Measurements from ENCODE around the gene TBC1D4. TPM values are rescaled to one million over a fixed set of nuclear protein-coding genes. Genes with fewer than 3 reads are reported as not detected.

TBC1D4 gene
- polyA plus RNA-seq, 1 donor from 2014 or later: 3.9 TPM

- no peak overlapping the region for H3K4me3 ChIP-seq (ENCODE audit: low read length)
- H3K4me2 ChIP-seq (ENCODE audit: low read length): no peak overlapping the region
- no peaks in the 10 kb centered on the region for H3K9me2 ChIP-seq (ENCODE audit: insufficient read depth, low read length)
- H3K79me2 ChIP-seq (replicated peaks; ENCODE audit: insufficient read depth, low read length): no peaks in the 10 kb centered on the region
- no peaks in the 10 kb centered on the region for H3K27me3 ChIP-seq (ENCODE audit: insufficient read depth, low read depth, low read length)
- TF ChIP-seq MXI1 (conservative IDR thresholded peaks at IDR 0.05; ENCODE audit: poor library complexity, severe bottlenecking) (no peak), POLR2AphosphoS5 (IDR thresholded peaks at IDR 0.05) (no peak), CTCF (IDR thresholded peaks at IDR 0.05; ENCODE audit: poor library complexity, severe bottlenecking) (no peak), RAD21 (conservative IDR thresholded peaks at IDR 0.05) (no peak), EP300 (conservative IDR thresholded peaks at IDR 0.05; ENCODE audit: poor library complexity, severe bottlenecking) (no peak), TAF1 (IDR thresholded peaks at IDR 0.05; ENCODE audit: low read depth) (no peak), REST (IDR thresholded peaks at IDR 0.05; ENCODE audit: borderline replicate concordance) (no peak), EZH2 (IDR thresholded peaks at IDR 0.05; ENCODE audit: borderline replicate concordance, insufficient read depth, low read length, poor library complexity, severe bottlenecking) (no peak), SMC3 (conservative IDR thresholded peaks at IDR 0.05; ENCODE audit: poor library complexity) (no peak)
- H3K36me3 ChIP-seq (ENCODE audit: insufficient read depth, low read length): no peaks in the 10 kb centered on the region
- no peak overlapping the region for H3K9ac ChIP-seq (ENCODE audit: low read length)
- no peak overlapping the region for H3K27ac ChIP-seq (ENCODE audit: low read length)
- no peak overlapping the region for H2AFZ ChIP-seq (ENCODE audit: low read depth, low read length)
- no peaks in the 10 kb centered on the region for H3F3A ChIP-seq (ENCODE audit: insufficient read depth, low read length, poor library complexity, severe bottlenecking)
- H4K20me1 ChIP-seq (ENCODE audit: insufficient read depth): no peaks in the 10 kb centered on the region
- no peaks in the 10 kb centered on the region for H3K9me3 ChIP-seq (ENCODE audit: low read length)
These were observed 115.3 kb downstream of the TBC1D4 start for GRCh38 chr13:75366380-75367280.

DNA sequence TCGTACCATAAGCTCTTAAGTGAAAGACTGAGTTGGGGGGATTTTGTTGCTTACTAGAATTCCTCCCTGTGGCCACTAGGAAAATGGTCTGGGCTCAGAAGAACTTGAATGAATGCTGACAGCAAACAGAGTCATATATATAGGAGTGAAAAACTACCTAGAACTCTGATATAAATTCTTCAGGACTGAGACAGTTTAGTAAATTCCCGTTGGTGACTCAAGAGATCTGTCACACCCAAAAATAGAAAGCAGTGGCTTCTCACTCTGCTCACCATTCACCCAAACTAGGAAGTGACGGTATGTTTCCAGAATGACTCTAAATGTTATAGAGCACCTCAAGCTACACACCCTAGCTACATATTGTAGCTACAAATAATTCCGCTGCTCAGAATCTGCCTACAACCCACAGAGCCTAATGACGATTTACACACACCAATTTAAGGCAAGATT is 116.2 kb downstream of the TBC1D4 start:
- no peak for TF ChIP-seq SMC3 (conservative IDR thresholded peaks at IDR 0.05; ENCODE audit: poor library complexity)
- TF ChIP-seq POLR2AphosphoS5 (IDR thresholded peaks at IDR 0.05): no peak
- TF ChIP-seq CTCF (IDR thresholded peaks at IDR 0.05; ENCODE audit: poor library complexity, severe bottlenecking): no peak
- no peak overlapping the region for H3K4me3 ChIP-seq (ENCODE audit: low read length)
- H3K9me2 ChIP-seq (ENCODE audit: insufficient read depth, low read length): no peaks in the 10 kb centered on the region
- H3K27me3 ChIP-seq (ENCODE audit: insufficient read depth, low read depth, low read length): no peaks in the 10 kb centered on the region
- H2AFZ ChIP-seq (ENCODE audit: low read depth, low read length): no peak overlapping the region
- no peaks in the 10 kb centered on the region for H3K79me2 ChIP-seq (replicated peaks; ENCODE audit: insufficient read depth, low read length)
- no peaks in the 10 kb centered on the region for H3F3A ChIP-seq (ENCODE audit: insufficient read depth, low read length, poor library complexity, severe bottlenecking)
- no peak overlapping the region for H3K4me2 ChIP-seq (ENCODE audit: low read length)
- H4K20me1 ChIP-seq (ENCODE audit: insufficient read depth): no peaks in the 10 kb centered on the region
- H3K9me3 ChIP-seq (ENCODE audit: low read length): no peaks in the 10 kb centered on the region
- no peak overlapping the region for H3K9ac ChIP-seq (ENCODE audit: low read length)
- H3K27ac ChIP-seq (ENCODE audit: low read length): no peak overlapping the region
- no peaks in the 10 kb centered on the region for H3K36me3 ChIP-seq (ENCODE audit: insufficient read depth, low read length)
